HCT116 (cell line): ENCODE data around the gene SUSD5. TPM values are rescaled to one million over a fixed set of nuclear protein-coding genes. Genes with fewer than 3 reads are reported as not detected.

Source experiments
- ATAC-seq: fragments of 200-7000 bp; cut with Tn5 transposase; 2 replicates; pipeline ENCODE4 v1.9.1; 2020; ENCODE audit warnings: mild to moderate bottlenecking, moderate library complexity
- BruUV-seq: library from RNA; stranded (reverse); fragments of 400-500 nt; replicated peaks from 2 replicates; lab custom pipeline; 2021; lab: Mats Ljungman, UMichigan
- CTCF ChIA-PET: fragments of 300-600 bp; sonication (Branson Sonifier 250); formaldehyde crosslinking; loops from one replicate; lab custom pipeline; 2021; ENCODE audit warnings: antibody characterized with exemption; lab: Charles Lee
- POLR2A ChIA-PET: fragments of 300-600, 350-600 bp; sonication (Branson Sonifier 250); formaldehyde crosslinking; loops from one replicate; lab custom pipeline; 2021; ENCODE audit warnings: antibody characterized with exemption; lab: Charles Lee
- RAD21 ChIA-PET, 2 experiments: fragments of 300-600 bp; sonication (Branson Sonifier 250); formaldehyde crosslinking; loops; one replicate each; lab custom pipeline; 2023; ENCODE audit warnings: low total read pairs in 2 of 2; ENCODE audit not compliant: uncharacterized antibody in 2 of 2, unreplicated experiment in 2 of 2, low non-redundant PET in 1 of 2; lab: Charles Lee
- DNase-seq: peaks from one replicate; pipeline ENCODE4 v3.0.0-alpha.2; 2010; ENCODE audit warnings: low read depth, low spot score
- H2AFZ ChIP-seq: fragments of 200-600 bp; shearing (Covaris generic), sonication (generic); 2 replicates; pipeline ENCODE4 v1.6.1; 2017; ENCODE audit warnings: low read depth, mixed run types, mixed read lengths, antibody characterized with exemption, low read length; ENCODE audit not compliant: poor library complexity, severe bottlenecking
- H3K27ac ChIP-seq: 2 replicates; pipeline ENCODE4 v1.5.1; 2012; ENCODE audit warnings: low read depth, low read length
- H3K27me3 ChIP-seq: fragments of 200-600 bp; sonication (generic); 2 replicates; pipeline ENCODE4 v1.6.1; 2016; ENCODE audit warnings: mixed run types, low read length, mixed read lengths; ENCODE audit not compliant: insufficient read depth
- H3K36me3 ChIP-seq, 2 experiments: fragments of 200-500 bp in 1 of 2; fragments of 200-600 bp in 1 of 2; sonication (Bioruptor generic) in 1 of 2; sonication (generic) in 1 of 2; 2 replicates each; pipeline versions ENCODE4 v1.5.1 to v1.6.1; 2014 to 2016; ENCODE audit warnings: low read length in 2 of 2, inconsistent platforms in 1 of 2, mixed read lengths in 1 of 2, mixed run types in 1 of 2; ENCODE audit not compliant: insufficient read depth in 2 of 2, control insufficient read depth in 1 of 2
- H3K4me1 ChIP-seq, 2 experiments: fragments of 200-600 bp in 1 of 2; sonication (generic) in 1 of 2; 2 replicates each; pipeline versions ENCODE4 v1.5.1 to v1.6.1; 2012 to 2017; ENCODE audit warnings: low read length in 2 of 2, inconsistent platforms in 1 of 2, mild to moderate bottlenecking in 1 of 2, mixed read lengths in 1 of 2, mixed run types in 1 of 2, moderate library complexity in 1 of 2; ENCODE audit not compliant: insufficient read depth in 2 of 2, control insufficient read depth in 1 of 2
- H3K4me2 ChIP-seq: fragments of 200-600 bp; sonication (generic); 2 replicates; pipeline ENCODE4 v1.6.1; 2017; ENCODE audit warnings: mixed run types, low read length, mixed read lengths
- H3K4me3 ChIP-seq, 2 experiments: fragments of 200-600 bp in 1 of 2; sonication (generic) in 1 of 2; replicated peaks in 1 of 2; 2 replicates each; pipeline ENCODE4 v1.5.1; 2011 to 2016; ENCODE audit warnings: low read length in 2 of 2, control low read depth in 1 of 2, low read depth in 1 of 2, mild to moderate bottlenecking in 1 of 2, mixed read lengths in 1 of 2, mixed run types in 1 of 2
- H3K79me2 ChIP-seq: fragments of 200-600 bp; sonication (generic); 2 replicates; pipeline ENCODE4 v1.6.1; 2017; ENCODE audit warnings: mild to moderate bottlenecking, mixed run types, low read length, moderate library complexity, mixed read lengths; ENCODE audit not compliant: insufficient read depth
- H3K9ac ChIP-seq: fragments of 200-600 bp; sonication (generic); 2 replicates; pipeline ENCODE4 v1.6.1; 2016; ENCODE audit warnings: low read length, mixed read lengths
- H3K9me2 ChIP-seq: fragments of 200-600 bp; sonication (generic), shearing (Covaris generic); 2 replicates; pipeline ENCODE4 v1.6.1; 2017; ENCODE audit warnings: mixed run types, mild to moderate bottlenecking, moderate library complexity; ENCODE audit not compliant: insufficient read depth
- H3K9me3 ChIP-seq, 2 experiments: fragments of 200-500 bp in 1 of 2; fragments of 200-600 bp in 1 of 2; sonication (Bioruptor generic) in 1 of 2; sonication (generic) in 1 of 2; 2 replicates each; pipeline ENCODE4 v1.6.1; 2014 to 2017; ENCODE audit warnings: low read length in 2 of 2, mixed read lengths in 2 of 2, inconsistent platforms in 1 of 2, low read depth in 1 of 2, mild to moderate bottlenecking in 1 of 2, mixed run types in 1 of 2, moderate library complexity in 1 of 2; ENCODE audit not compliant: control insufficient read depth in 1 of 2, insufficient read depth in 1 of 2
- H4K20me1 ChIP-seq: fragments of 200-600 bp; sonication (generic), shearing (Covaris generic); 2 replicates; pipeline ENCODE4 v1.6.1; 2017; ENCODE audit warnings: mixed run types, mild to moderate bottlenecking, moderate library complexity; ENCODE audit not compliant: insufficient read depth
- ATF3 ChIP-seq: IDR thresholded peaks from 2 replicates; pipeline ENCODE4 v1.6.1; 2012
- CBX3 ChIP-seq: IDR thresholded peaks from 2 replicates; pipeline ENCODE4 v1.6.1; 2012; ENCODE audit warnings: low read depth
- CEBPB ChIP-seq: IDR thresholded peaks from 2 replicates; pipeline ENCODE4 v1.6.1; 2012; ENCODE audit warnings: low read depth
- EGR1 ChIP-seq: IDR thresholded peaks from 2 replicates; pipeline ENCODE4 v1.6.1; 2012; ENCODE audit warnings: low read depth
- EZH2phosphoT487 ChIP-seq: fragments of 200-600 bp; IDR thresholded peaks from 2 replicates; pipeline ENCODE4 v1.6.1; 2018; ENCODE audit warnings: antibody characterized with exemption, borderline replicate concordance
- FOSL1 ChIP-seq: IDR thresholded peaks from 2 replicates; pipeline ENCODE4 v1.6.1; 2012; ENCODE audit warnings: low read depth
- JUND ChIP-seq: IDR thresholded peaks from 2 replicates; pipeline ENCODE4 v1.6.1; 2012
- POLR2A ChIP-seq: IDR thresholded peaks from 2 replicates; pipeline ENCODE4 v1.7.0; 2011; ENCODE audit warnings: borderline replicate concordance; ENCODE audit not compliant: insufficient read depth, insufficient read length; ENCODE audit errors: extremely low read depth
- POLR2AphosphoS5 ChIP-seq: IDR thresholded peaks from 2 replicates; pipeline ENCODE4 v1.6.1; 2011; ENCODE audit warnings: mild to moderate bottlenecking, low read depth, low read length, moderate library complexity
- RAD21 ChIP-seq: IDR thresholded peaks from 2 replicates; pipeline ENCODE4 v1.6.1; 2012; ENCODE audit warnings: low read depth, mild to moderate bottlenecking
- SIN3A ChIP-seq: IDR thresholded peaks from 2 replicates; pipeline ENCODE4 v1.6.1; 2012; ENCODE audit warnings: low read depth
- SRF ChIP-seq: IDR thresholded peaks from 2 replicates; pipeline ENCODE4 v1.6.1; 2012; ENCODE audit warnings: low read depth
- YY1 ChIP-seq: IDR thresholded peaks from 2 replicates; pipeline ENCODE4 v1.6.1; 2011; ENCODE audit warnings: low read length, low read depth, moderate library complexity, mild to moderate bottlenecking; ENCODE audit not compliant: insufficient replicate concordance; ENCODE audit errors: extremely low read depth
- ZFX ChIP-seq: fragments of 450-650 bp; IDR thresholded peaks from 2 replicates; pipeline ENCODE4 v1.6.1; 2017
- ZNF274 ChIP-seq: fragments of 200-500 bp; sonication (Bioruptor generic); IDR thresholded peaks from 2 replicates; pipeline ENCODE4 v1.6.1; 2014; ENCODE audit warnings: mild to moderate bottlenecking, low read depth, low read length, inconsistent platforms
- intact Hi-C: fragments of 100-400 bp; cut with micrococcal nuclease; formaldehyde crosslinking; loops from 2 replicates; pipeline ENCODE4 v1.10.0; 2022
- total RNA-seq: library from RNA; stranded (reverse); gene quantifications from one replicate; pipeline ENCODE4 v1.2.1, GENCODE V29; 2021; ENCODE audit not compliant: unreplicated experiment
- TF ChIP-seq, protein P1 (sequence below), 3 experiments: fragments of 200-600 bp in 1 of 3; sonication (generic) in 1 of 3; IDR thresholded peaks in 2 of 3; conservative IDR thresholded peaks in 1 of 3; 2 replicates each; pipeline ENCODE4 v1.5.1; 2012 to 2017; ENCODE audit warnings: low read depth in 2 of 3, low read length in 2 of 3, antibody characterized with exemption in 1 of 3, borderline replicate concordance in 1 of 3, control low read depth in 1 of 3, mild to moderate bottlenecking in 1 of 3, mixed read lengths in 1 of 3, mixed run types in 1 of 3, moderate library complexity in 1 of 3; ENCODE audit not compliant: insufficient read depth in 1 of 3
- TF ChIP-seq, protein P2 (sequence below): IDR thresholded peaks from 2 replicates; pipeline ENCODE4 v1.6.1; 2011; ENCODE audit warnings: mild to moderate bottlenecking, low read length, moderate library complexity; ENCODE audit not compliant: insufficient replicate concordance; ENCODE audit errors: extremely low read depth

SUSD5 gene
- total RNA-seq, 1 experiment from 2014 or later = not detected

GRCh38 chr3:33186524-33187367 is 31.9 kb downstream of the SUSD5 start:
- no peak for DNase-seq

More at GRCh38 chr3:33186524-33187367, 31.9 kb downstream of the SUSD5 start:
- Histone ChIP-seq H3K79me2 (no peaks in the 10 kb centered on the region), H3K4me3 (no peak overlapping the region), H4K20me1 (no peaks in the 10 kb centered on the region), H3K27me3 (no peaks in the 10 kb centered on the region), H2AFZ (no peak overlapping the region), H3K4me2 (no peak overlapping the region), H3K9me3 (no peaks in the 10 kb centered on the region), H3K27ac (no peak overlapping the region), H3K9me2 (no peaks in the 10 kb centered on the region), H3K36me3 (no peaks in the 10 kb centered on the region), H3K9ac (no peak overlapping the region), H3K4me1 (no peaks in the 10 kb centered on the region)
- intact Hi-C loops = no loop called here
- TF ChIP-seq JUND (no peak), POLR2A (no peak), SIN3A (no peak), RAD21 (no peak), YY1 (no peak), FOSL1 (no peak), CEBPB (no peak), SRF (no peak), ZFX (no peak), EZH2phosphoT487 (no peak), ZNF274 (no peak), ATF3 (no peak), CBX3 (no peak), POLR2AphosphoS5 (no peak), EGR1 (no peak)
- TF ChIP-seq, protein P1, sequence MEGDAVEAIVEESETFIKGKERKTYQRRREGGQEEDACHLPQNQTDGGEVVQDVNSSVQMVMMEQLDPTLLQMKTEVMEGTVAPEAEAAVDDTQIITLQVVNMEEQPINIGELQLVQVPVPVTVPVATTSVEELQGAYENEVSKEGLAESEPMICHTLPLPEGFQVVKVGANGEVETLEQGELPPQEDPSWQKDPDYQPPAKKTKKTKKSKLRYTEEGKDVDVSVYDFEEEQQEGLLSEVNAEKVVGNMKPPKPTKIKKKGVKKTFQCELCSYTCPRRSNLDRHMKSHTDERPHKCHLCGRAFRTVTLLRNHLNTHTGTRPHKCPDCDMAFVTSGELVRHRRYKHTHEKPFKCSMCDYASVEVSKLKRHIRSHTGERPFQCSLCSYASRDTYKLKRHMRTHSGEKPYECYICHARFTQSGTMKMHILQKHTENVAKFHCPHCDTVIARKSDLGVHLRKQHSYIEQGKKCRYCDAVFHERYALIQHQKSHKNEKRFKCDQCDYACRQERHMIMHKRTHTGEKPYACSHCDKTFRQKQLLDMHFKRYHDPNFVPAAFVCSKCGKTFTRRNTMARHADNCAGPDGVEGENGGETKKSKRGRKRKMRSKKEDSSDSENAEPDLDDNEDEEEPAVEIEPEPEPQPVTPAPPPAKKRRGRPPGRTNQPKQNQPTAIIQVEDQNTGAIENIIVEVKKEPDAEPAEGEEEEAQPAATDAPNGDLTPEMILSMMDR (IDR thresholded peaks at IDR 0.05 in 2 of 3, conservative IDR thresholded peaks at IDR 0.05 in 1 of 3; ENCODE audit: borderline replicate concordance in 1 of 3, insufficient read depth in 1 of 3, low read depth in 2 of 3, low read length in 2 of 3) = no peak
- TF ChIP-seq, protein P2, sequence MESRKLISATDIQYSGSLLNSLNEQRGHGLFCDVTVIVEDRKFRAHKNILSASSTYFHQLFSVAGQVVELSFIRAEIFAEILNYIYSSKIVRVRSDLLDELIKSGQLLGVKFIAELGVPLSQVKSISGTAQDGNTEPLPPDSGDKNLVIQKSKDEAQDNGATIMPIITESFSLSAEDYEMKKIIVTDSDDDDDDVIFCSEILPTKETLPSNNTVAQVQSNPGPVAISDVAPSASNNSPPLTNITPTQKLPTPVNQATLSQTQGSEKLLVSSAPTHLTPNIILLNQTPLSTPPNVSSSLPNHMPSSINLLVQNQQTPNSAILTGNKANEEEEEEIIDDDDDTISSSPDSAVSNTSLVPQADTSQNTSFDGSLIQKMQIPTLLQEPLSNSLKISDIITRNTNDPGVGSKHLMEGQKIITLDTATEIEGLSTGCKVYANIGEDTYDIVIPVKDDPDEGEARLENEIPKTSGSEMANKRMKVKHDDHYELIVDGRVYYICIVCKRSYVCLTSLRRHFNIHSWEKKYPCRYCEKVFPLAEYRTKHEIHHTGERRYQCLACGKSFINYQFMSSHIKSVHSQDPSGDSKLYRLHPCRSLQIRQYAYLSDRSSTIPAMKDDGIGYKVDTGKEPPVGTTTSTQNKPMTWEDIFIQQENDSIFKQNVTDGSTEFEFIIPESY = no peak
- CTCF ChIA-PET = no interaction called here
- RAD21 ChIA-PET = no interaction called here
- ATAC-seq = no peak
- POLR2A ChIA-PET = no interaction called here
- no TSS peak for BruUV-seq
